Esophagus squamous epithelium (tissue), 4 donors: ENCODE data around the gene MCCD1.

ENCODE experiments used
- CTCF ChIP-seq, 6 experiments: fragments of 450-650 bp in 4 of 6; fragments of 200-600 bp in 2 of 6; sonication (generic) in 2 of 6; IDR thresholded peaks; one replicate each; pipeline ENCODE4 v1.5.1; 2016 to 2019; ENCODE audit warnings: antibody characterized with exemption in 6 of 6, mild to moderate bottlenecking in 4 of 6, moderate library complexity in 4 of 6
- POLR2A ChIP-seq, 4 donors: fragments of 450-650 bp; IDR thresholded peaks; one replicate each; pipeline ENCODE4 v1.6.1; 2017; ENCODE audit warnings: antibody characterized with exemption in 4 of 4, mild to moderate bottlenecking in 4 of 4, moderate library complexity in 3 of 4

DNA sequence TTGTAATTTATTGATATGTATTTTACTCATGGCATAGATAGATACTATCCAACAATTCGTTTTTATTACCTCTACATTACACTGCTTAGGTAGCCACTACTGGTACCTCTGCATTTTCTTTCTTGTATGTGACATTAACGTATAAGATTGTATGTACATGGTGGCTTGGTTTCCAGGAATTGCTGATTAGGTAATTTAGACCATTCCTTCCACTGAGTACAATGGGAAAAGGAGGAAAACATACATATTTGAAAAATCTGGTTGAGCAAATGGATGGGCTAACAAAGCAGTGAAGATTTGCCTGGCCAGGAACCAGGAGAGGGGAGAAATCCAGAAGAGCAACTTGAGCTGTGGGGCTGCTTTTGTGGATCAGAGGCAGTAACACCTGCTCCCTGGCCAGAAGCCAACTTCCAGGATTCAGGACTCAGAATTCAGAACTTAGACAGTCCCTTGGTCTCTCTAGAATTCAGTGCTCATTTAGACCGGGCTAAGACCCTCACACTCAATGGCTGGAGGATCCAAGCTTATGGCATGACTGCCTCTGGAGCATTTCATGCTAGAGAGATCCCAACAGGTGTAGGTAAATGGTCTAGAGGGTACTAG is 48.7 kb upstream of the MCCD1 start:
- no peak for TF ChIP-seq CTCF (IDR thresholded peaks at IDR 0.05)
- TF ChIP-seq POLR2A (IDR thresholded peaks at IDR 0.05), result no peak
